HUDEP-2 (cell line): ENCODE data around the gene PPP3CA.
"Not testable (repeated sequence)": the region's sequence is repeated elsewhere in the genome, so short reads cannot be mapped to it uniquely, and the experiment has no call there.

Experiments
- DNase-seq, 76 experiments: peaks; one replicate each; lab custom pipeline; 2025; ENCODE audit not compliant: unreplicated experiment in 76 of 76; lab: John Stamatoyannopoulos, UW

PPP3CA gene

DNA sequence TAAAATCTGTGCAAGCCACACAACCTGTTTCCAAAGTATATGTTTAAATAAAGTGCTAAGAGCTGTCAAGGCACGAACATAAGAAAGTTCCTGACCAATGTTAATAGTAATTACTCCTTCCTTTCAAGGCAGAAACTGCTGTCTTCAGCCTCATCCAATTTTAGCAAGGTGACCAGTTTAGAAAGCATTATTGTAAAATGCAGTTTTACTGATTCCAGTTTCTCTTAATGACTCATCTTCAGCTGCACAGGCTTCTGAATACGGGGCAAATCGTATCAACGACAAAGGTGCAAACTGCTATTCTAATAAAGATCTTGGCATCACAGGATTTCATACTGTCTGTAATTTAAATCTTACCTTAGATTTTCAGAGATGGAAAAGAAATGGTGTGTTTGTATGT, 87.5 kb downstream of the PPP3CA start:
- no peak for DNase-seq

GRCh38 chr4:101258883-101259282, 88.4 kb downstream of the PPP3CA start:
- peak in 65 of 76 experiments; percentile 1 to 75 (median 37) for DNase-seq

DNA sequence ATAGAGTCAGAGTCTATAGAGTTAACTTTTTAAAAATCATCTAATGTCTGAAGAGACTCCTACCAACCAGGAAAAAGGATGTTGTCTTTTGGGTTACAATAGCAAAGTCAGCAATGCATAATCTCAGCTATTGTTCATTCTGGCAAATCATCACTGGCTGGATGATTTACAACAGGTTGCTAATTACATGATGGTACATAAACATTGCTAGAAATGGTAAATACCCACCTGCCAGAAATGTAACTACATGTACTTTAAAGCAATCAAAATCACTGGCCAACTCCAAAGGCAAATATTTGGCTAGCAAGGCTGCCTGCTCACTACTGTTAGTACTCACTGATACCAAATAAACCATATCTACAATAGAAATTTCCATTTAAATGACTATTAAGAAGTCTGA, 91.1 kb downstream of the PPP3CA start:
- no peak for DNase-seq

GRCh38 chr4:101254776-101255175, 92.5 kb downstream of the PPP3CA start:
- no peak for DNase-seq

GRCh38 chr4:101253121-101253520, 94.2 kb downstream of the PPP3CA start:
- DNase-seq = no peak

DNA sequence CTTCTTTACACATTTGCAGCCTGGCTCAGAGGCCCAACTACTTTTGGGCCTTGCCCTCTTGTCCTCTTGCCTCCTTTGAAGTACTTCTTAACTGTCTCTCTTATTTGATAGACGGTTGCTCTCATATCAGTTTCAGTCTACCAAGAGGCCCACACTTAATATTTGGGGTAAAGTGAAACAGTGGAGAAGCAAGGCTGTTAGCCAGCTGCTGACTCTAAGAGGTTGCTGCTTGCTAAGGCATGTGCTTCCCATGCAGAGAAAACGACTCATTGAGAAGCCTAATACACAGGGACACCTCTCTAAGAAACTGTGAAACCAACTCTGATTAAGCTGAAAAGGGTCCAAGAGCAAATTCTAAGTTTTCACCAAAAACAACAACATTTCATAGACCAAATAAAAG, 94.6 kb downstream of the PPP3CA start:
- peak in 17 of 76 experiments; percentile 2 to 52 (median 24) for DNase-seq

GRCh38 chr4:101251261-101251660, 96.1 kb downstream of the PPP3CA start:
- no peak for DNase-seq

- DNase-seq = no peak
Observed at GRCh38 chr4:101244349-101244748, 103.0 kb downstream of the PPP3CA start.

DNA sequence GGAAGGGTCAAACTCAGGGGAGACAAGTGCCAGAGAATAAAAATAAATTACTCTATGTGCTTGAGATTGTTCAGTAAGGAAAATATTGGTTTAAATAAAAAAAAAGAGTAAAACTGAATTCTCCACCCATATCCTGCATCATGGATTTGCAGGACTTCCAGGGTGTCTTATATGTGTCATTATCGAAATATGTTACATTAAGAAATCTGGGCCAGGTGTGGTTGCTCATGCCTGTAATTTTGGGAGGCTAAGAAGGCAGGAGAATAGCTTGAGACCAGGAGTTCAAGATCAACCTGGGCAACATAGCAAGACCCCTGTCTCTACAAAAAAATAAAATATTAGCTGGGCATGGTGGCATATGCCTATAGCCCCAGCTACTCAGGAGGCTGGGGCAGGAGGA, 104.9 kb downstream of the PPP3CA start:
- no peak for DNase-seq

DNA sequence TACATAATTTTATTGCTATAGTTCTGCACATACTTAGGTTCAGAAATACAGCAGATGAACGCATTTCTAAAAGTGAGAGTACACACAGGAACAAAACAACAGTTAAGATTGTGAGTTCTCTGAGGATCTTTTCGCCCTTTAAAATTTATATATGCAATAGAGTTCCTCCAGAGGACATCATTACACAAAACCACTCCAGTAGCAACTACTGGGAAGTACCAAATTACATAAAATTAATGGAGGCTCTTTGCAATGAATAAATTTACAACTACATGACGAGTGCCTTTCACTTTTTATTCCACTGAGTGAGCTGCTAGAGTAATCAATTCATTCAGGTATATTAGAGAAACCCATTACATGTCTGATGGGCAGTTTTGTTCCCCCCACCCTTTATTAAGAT, 107.2 kb downstream of the PPP3CA start:
- no peak for DNase-seq

DNA sequence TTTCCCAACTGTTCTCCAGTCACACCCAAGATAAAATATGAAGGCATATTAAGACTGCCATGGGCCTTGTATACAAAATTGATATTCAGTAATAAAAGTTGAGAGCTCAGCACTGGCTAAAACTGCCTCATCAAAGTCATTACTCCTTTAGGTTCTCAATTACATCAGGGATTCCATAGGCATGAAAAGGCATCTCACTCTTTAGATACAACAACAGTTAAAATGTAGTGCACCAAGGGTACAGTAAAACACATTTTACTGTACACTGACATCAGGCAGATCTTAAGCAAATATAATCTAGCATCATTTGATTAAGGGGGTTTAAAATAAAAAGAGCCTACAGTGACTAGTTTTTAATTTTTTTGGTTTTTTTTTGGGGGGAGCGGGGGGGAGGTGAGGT, 107.7 kb downstream of the PPP3CA start:
- DNase-seq = no peak

DNA sequence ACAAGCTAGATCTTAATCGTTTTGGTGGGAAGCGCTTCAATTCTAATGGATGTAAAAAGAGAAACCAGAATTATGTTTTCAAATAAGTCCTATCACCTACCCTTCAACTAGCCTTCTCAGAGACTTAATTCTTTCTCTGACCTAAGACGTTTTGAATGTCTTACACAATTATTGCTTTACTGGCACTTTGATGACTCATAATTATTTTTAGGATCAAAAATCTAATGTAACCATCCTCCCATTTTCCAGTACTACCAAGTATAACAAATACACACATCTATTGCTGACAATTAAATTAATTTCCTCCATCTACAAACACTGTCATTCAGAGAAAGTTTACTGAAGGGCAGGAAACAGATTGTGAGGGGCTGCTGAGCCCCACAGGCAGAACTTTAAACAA, 108.6 kb downstream of the PPP3CA start:
- no peak for DNase-seq

- no peak for DNase-seq
Observed at GRCh38 chr4:101237773-101238172, 109.6 kb downstream of the PPP3CA start.

DNA sequence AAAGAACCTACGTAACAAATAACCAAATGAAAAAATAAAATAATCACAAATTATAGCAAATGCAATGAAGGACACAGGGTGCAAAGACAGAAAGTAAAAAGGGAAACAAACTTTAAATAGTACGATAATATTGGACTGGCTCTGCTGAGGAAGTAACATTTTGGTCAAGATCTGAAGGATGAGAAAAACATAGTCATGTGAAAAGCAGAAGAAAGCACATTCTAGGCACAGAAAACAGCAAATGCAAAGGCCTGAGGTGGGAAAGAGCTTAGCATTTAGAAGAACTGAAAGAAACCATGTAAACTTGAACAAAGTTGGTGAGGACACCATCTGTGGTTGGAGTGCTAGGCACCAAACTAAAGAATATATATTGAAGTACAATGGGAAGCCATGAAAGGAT, 111.2 kb downstream of the PPP3CA start:
- peak in 1 of 76 experiments; percentile 11 for DNase-seq

DNA sequence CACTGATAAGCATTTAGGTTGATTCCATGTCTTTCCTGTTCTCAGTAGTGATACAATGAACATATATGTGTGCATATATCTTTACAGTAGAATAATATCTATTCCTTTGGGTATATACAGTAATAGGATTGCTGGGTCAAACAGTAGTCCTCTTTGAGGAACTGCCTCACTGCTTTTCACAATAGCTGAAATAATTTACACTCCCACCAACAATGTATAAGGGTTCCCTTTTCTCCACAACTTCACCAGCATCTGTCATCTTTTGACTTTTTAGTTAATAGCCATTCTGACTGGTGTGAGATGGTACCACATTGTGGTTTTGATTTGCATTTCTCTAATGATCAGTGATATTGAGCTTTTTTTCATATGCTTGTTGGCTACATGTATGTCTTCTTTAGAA, 113.2 kb downstream of the PPP3CA start:
- not testable (repeated sequence) for DNase-seq

DNA sequence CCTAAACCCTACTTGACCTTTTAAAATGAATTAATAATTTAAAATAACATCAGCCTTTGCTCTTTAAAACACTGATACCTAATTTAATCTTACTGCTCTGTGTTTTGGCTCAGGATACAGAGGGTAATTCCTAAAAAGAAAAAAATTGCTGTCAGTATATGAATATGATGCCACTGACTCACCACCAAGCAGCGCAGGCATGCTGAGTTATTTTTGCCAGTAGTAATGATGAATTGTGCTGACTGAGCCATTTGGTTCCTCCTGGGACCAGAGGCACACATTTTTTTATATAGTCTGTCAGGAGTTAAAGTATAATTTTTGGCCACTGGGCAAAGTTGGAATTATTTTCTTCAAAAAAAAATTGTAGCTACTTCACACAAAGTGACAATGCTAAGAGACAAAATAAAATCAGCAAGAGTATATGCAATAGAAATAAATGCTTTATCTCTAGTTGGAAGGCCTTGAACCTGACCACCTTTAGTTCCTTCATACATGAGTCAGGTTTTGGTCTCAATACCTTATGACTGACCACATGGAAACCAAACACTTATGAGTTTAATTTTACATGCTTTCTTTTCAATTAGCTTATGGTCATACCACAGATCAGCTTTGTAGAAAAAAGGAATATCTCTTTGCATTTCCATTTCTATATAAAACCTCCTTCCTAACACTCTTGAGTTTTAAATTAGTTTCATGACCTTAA, 115.1 kb downstream of the PPP3CA start:
- DNase-seq = peak in 5 of 76 experiments; percentile 0 to 36 (median 13)

GRCh38 chr4:101230801-101231426, 116.4 kb downstream of the PPP3CA start:
- peak in 3 of 76 experiments; percentile 1 to 25 (median 12) for DNase-seq

DNA sequence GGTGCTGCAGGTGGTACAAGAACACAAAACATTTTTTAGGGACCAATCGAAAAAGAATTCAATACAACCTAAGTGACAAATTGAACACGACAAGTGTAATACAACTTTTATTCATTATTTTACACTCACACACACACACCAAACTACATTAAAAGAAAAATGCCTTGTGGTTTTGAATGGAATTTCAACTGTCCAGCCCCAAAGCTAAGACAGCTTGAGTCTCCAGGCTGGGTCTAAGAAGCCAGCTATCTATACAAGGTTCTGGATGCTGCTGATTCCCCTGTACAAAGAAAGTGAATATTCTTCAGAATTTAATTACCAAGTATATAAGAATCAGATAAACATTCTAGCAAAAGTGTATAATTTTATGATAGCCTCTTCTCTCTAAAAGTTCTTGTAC, 118.2 kb downstream of the PPP3CA start:
- no peak for DNase-seq

GRCh38 chr4:101227715-101228114, 119.6 kb downstream of the PPP3CA start:
- no peak for DNase-seq

DNA sequence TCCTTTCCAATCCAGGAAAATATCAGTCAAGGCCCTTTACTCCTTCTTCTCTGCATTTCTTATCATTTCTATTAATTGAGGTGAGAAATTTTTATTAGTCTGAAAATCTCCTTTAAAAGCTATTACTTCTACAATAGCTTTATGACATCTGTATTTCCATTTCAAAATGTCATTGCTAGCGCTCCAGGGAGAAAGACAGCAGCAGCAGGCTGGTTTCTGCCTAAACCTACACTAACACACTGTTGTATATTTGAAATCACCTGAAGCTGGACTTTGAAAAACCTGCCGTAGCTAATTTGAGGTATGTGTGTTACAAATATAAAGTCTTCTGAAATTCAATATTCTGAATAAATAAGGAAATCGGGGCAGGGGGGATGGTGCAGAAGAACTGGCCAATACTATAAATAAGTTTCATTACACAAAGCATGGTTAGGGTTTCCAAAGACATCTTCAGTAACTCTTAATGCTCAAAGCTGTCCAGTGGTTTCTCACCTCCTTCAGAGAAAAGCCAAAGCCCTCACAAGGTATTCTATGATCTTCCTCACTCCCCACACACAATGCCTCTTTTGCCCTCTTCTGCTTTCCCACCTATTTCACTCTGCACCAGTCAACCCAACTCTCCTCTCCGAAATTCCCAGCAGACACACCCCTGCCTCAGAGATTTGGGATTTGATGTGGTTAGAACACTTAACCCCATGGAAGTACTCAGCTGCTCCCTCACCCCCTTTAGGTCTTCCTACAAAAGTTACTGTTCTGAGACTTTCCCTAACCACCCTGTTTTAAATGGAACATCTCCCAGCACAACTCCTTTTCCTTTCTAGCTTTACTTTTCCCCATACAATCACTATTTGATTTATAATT, 122.7 kb downstream of the PPP3CA start:
- DNase-seq = no peak

- DNase-seq = peak in 6 of 76 experiments; percentile 3 to 34 (median 10)
Observed at GRCh38 chr4:101222156-101222845, 125.0 kb downstream of the PPP3CA start.
